Adipocyte (in vitro differentiated cells): ENCODE results near the gene PLXDC2.
"Not testable (repeated sequence)": the region's sequence is repeated elsewhere in the genome, so short reads cannot be mapped to it uniquely, and the experiment has no call there.

Source experiments
- DNase-seq: peaks from one replicate; pipeline ENCODE4 v3.0.0-alpha.2; 2015; ENCODE audit warnings: low read depth
- H3K27me3 ChIP-seq: replicated peaks from 2 replicates; pipeline ENCODE4 v1.7.0; 2013; ENCODE audit warnings: mild to moderate bottlenecking, low read length, moderate library complexity; ENCODE audit not compliant: control insufficient read depth, insufficient read depth
- H3K36me3 ChIP-seq: 2 replicates; pipeline ENCODE4 v1.7.0; 2013; ENCODE audit warnings: low read length, mild to moderate bottlenecking, moderate library complexity; ENCODE audit not compliant: control insufficient read depth, insufficient read depth, severe bottlenecking
- H3K4me1 ChIP-seq: 2 replicates; pipeline ENCODE4 v1.7.0; 2013; ENCODE audit warnings: mild to moderate bottlenecking, low read length, moderate library complexity; ENCODE audit not compliant: control insufficient read depth, insufficient read depth
- H3K4me3 ChIP-seq: 2 replicates; pipeline ENCODE4 v1.7.0; 2013; ENCODE audit warnings: mild to moderate bottlenecking, low read length, moderate library complexity
- H3K9ac ChIP-seq: 2 replicates; pipeline ENCODE4 v1.7.0; 2013; ENCODE audit warnings: mild to moderate bottlenecking, low read length, moderate library complexity
- H3K9me3 ChIP-seq: 2 replicates; pipeline ENCODE4 v1.7.0; 2013; ENCODE audit warnings: mild to moderate bottlenecking, low read length, moderate library complexity; ENCODE audit not compliant: control insufficient read depth

The PLXDC2 gene

GRCh38 chr10:20017961-20018360, 201.7 kb downstream of the PLXDC2 start:
- Histone ChIP-seq H3K4me3 (no peak overlapping the region), H3K9ac (no peak overlapping the region), H3K36me3 (no peaks in the 10 kb centered on the region), H3K27me3 (no peaks in the 10 kb centered on the region), H3K9me3 (no peaks in the 10 kb centered on the region), H3K4me1 (peaks cover 6% of the 10 kb centered on the region)
- DNase-seq: no peak

GRCh38 chr10:20020677-20021076, 204.4 kb downstream of the PLXDC2 start:
- no peak for DNase-seq
- H3K27me3 ChIP-seq: no peaks in the 10 kb centered on the region

GRCh38 chr10:20029523-20029922, 213.3 kb downstream of the PLXDC2 start:
- Histone ChIP-seq H3K9me3 (no peaks in the 10 kb centered on the region), H3K36me3 (no peaks in the 10 kb centered on the region), H3K27me3 (no peaks in the 10 kb centered on the region), H3K4me1 (no peaks in the 10 kb centered on the region), H3K9ac (no peak overlapping the region), H3K4me3 (no peak overlapping the region)
- DNase-seq: no peak

More at GRCh38 chr10:20020677-20021076, 204.4 kb downstream of the PLXDC2 start:
- no peak overlapping the region for H3K4me3 ChIP-seq
- H3K4me1 ChIP-seq: peaks cover 2% of the 10 kb centered on the region
- H3K9ac ChIP-seq: no peak overlapping the region
- no peaks in the 10 kb centered on the region for H3K9me3 ChIP-seq
- H3K36me3 ChIP-seq: no peaks in the 10 kb centered on the region

GRCh38 chr10:20033476-20033875, 217.2 kb downstream of the PLXDC2 start:
- Histone ChIP-seq H3K9me3 (no peaks in the 10 kb centered on the region), H3K27me3 (no peaks in the 10 kb centered on the region)

GRCh38 chr10:20034732-20035131, 218.5 kb downstream of the PLXDC2 start:
- H3K4me3 ChIP-seq: no peak overlapping the region
- DNase-seq: no peak

More at GRCh38 chr10:20033476-20033875, 217.2 kb downstream of the PLXDC2 start:
- Histone ChIP-seq H3K4me1 (no peaks in the 10 kb centered on the region), H3K9ac (no peak overlapping the region), H3K36me3 (no peaks in the 10 kb centered on the region), H3K4me3 (no peak overlapping the region)
- DNase-seq: no peak

GRCh38 chr10:20040012-20040411, 223.8 kb downstream of the PLXDC2 start:
- no peak for DNase-seq
- H3K9ac ChIP-seq: no peak overlapping the region
- H3K4me3 ChIP-seq: no peak overlapping the region
- H3K9me3 ChIP-seq: no peaks in the 10 kb centered on the region
- no peaks in the 10 kb centered on the region for H3K4me1 ChIP-seq
- no peaks in the 10 kb centered on the region for H3K36me3 ChIP-seq
- H3K27me3 ChIP-seq: no peaks in the 10 kb centered on the region

More at GRCh38 chr10:20034732-20035131, 218.5 kb downstream of the PLXDC2 start:
- Histone ChIP-seq H3K4me1 (no peaks in the 10 kb centered on the region), H3K9me3 (no peaks in the 10 kb centered on the region), H3K27me3 (no peaks in the 10 kb centered on the region), H3K9ac (no peak overlapping the region), H3K36me3 (no peaks in the 10 kb centered on the region)

- Histone ChIP-seq H3K4me3 (no peak overlapping the region), H3K4me1 (no peaks in the 10 kb centered on the region), H3K36me3 (no peaks in the 10 kb centered on the region), H3K9ac (no peak overlapping the region), H3K9me3 (no peaks in the 10 kb centered on the region), H3K27me3 (no peaks in the 10 kb centered on the region)
- DNase-seq: no peak
Observed at GRCh38 chr10:20041931-20042330, 225.7 kb downstream of the PLXDC2 start.

GRCh38 chr10:20045100-20045499, 228.9 kb downstream of the PLXDC2 start:
- not testable (repeated sequence) for H3K27me3 ChIP-seq, H3K9ac ChIP-seq, H3K36me3 ChIP-seq, H3K4me3 ChIP-seq, H3K9me3 ChIP-seq, DNase-seq, H3K4me1 ChIP-seq

GRCh38 chr10:20048161-20048560, 231.9 kb downstream of the PLXDC2 start:
- H3K4me1 ChIP-seq: no peaks in the 10 kb centered on the region
- no peak overlapping the region for H3K4me3 ChIP-seq
- H3K36me3 ChIP-seq: no peaks in the 10 kb centered on the region
- no peaks in the 10 kb centered on the region for H3K9me3 ChIP-seq
- no peak for DNase-seq
- H3K27me3 ChIP-seq: no peaks in the 10 kb centered on the region
- H3K9ac ChIP-seq: no peak overlapping the region

GRCh38 chr10:20058135-20058534, 241.9 kb downstream of the PLXDC2 start:
- no peak for DNase-seq
- Histone ChIP-seq H3K9me3 (peaks cover 8% of the 10 kb centered on the region), H3K4me1 (no peaks in the 10 kb centered on the region), H3K36me3 (no peaks in the 10 kb centered on the region), H3K4me3 (no peak overlapping the region), H3K27me3 (no peaks in the 10 kb centered on the region), H3K9ac (no peak overlapping the region)

- H3K27me3 ChIP-seq: no peaks in the 10 kb centered on the region
- H3K4me3 ChIP-seq: no peak overlapping the region
- peaks cover 8% of the 10 kb centered on the region for H3K9me3 ChIP-seq
- DNase-seq: no peak
- no peaks in the 10 kb centered on the region for H3K4me1 ChIP-seq
- H3K9ac ChIP-seq: no peak overlapping the region
- no peaks in the 10 kb centered on the region for H3K36me3 ChIP-seq
Observed at GRCh38 chr10:20059084-20059835, 243.0 kb downstream of the PLXDC2 start.

GRCh38 chr10:20065814-20066213, 249.6 kb downstream of the PLXDC2 start:
- DNase-seq: no peak
- H3K27me3 ChIP-seq: no peaks in the 10 kb centered on the region
- H3K4me1 ChIP-seq: no peaks in the 10 kb centered on the region
- peaks cover 6% of the 10 kb centered on the region for H3K9me3 ChIP-seq
- no peak overlapping the region for H3K9ac ChIP-seq
- no peaks in the 10 kb centered on the region for H3K36me3 ChIP-seq
- no peak overlapping the region for H3K4me3 ChIP-seq
